ENCODE data around the gene ITPR2.
"Not testable (repeated sequence)": the region's sequence is repeated elsewhere in the genome, so short reads cannot be mapped to it uniquely, and the experiment has no call there.

The ITPR2 gene

GRCh38 chr12:26848156-26848825 is 15.3 kb upstream of the ITPR2 start:
- DNase-seq = peak; percentile 45

DNA sequence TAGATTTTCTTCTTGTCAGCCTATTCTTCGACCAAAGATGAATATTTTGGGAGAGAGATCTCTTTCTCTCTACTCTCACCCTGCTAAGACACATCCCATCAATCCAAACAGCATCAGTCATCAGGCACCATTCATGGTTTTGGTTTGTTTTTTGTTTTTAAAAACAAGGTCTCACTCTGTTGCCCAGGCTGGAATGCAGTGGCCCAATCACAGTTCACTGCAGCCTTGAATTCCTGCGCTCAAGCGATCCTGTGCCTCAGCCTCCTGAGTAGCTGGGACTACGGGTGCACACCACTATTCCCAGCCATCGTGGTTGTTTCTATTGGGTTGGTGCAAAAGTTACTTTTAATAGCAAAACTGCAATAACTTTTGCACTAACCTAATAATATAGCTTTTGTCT is 14.4 kb upstream of the ITPR2 start:
- DNase-seq = no peak

DNA sequence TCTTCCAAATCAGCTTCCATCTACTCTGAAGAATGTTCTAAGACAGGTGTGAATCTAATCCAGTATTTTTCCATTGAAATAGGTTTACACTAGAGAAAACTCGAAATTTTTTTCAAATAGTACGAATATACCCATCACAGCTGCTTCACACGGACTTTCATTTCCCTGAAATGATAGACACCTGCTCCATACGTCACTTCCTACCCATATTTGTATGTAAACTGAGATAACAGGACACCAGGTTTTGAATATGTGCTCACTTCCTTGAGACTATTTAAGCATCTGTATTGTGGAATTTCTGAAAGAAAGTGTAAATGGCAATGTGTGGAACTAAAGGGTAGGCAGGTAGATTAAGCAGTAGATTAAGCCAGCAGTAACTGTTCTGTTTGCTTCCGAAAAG is 13.4 kb upstream of the ITPR2 start:
- DNase-seq = no peak

DNA sequence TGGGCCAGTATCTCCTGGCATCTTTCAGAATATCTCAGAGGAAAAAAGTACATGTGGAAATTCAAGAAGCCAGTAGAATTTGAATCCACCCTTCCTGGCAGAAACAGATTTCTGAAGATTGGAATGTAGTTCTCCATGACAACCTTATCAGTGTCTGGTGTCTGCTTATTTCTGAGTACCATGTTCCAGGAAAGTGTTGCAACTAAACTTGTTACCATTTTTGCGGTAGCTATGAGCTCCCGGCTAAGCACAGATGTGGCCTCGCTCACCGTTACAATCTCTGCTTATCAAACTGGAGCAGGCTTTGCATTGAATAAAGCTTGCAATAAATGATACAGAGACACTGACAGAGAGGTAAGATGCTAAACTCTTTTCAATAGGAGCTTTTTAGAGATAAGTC is 13.0 kb upstream of the ITPR2 start:
- DNase-seq = no peak

DNA sequence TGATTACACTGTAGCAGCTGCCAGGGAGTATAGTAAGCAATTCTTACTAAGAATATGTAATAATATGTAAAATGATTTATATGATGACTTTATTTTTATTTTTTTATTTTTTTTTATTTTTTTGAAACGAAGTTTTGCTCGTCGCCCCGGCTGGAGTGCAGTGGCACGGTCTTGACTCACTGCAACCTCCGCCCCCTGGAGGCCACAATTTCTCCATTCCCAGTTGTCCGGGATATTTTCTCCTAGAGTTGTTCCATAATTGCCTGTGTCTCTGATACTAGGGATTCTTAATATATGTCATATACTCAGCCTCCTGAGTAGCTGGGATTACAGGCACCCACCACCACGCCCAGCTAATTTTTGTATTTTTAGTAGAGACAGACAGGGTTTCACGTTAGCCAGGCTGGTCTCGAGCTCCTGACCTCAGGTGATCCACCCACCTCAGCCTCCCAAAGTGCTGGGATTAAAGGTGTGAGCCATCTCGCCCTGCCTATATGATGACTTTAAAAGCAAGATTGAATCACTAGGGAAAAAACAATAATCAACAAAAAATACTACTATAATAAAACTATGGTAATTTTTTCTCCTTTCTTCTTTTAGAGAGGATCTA is 12.2 kb upstream of the ITPR2 start:
- peak; percentile 56 for DNase-seq

- DNase-seq = no peak
These were observed 10.3 kb upstream of the ITPR2 start for GRCh38 chr12:26843311-26843710.

- DNase-seq = no peak
These were observed 8.1 kb upstream of the ITPR2 start for GRCh38 chr12:26841085-26841484.

GRCh38 chr12:26839512-26839911 is 6.5 kb upstream of the ITPR2 start:
- DNase-seq = no peak

DNA sequence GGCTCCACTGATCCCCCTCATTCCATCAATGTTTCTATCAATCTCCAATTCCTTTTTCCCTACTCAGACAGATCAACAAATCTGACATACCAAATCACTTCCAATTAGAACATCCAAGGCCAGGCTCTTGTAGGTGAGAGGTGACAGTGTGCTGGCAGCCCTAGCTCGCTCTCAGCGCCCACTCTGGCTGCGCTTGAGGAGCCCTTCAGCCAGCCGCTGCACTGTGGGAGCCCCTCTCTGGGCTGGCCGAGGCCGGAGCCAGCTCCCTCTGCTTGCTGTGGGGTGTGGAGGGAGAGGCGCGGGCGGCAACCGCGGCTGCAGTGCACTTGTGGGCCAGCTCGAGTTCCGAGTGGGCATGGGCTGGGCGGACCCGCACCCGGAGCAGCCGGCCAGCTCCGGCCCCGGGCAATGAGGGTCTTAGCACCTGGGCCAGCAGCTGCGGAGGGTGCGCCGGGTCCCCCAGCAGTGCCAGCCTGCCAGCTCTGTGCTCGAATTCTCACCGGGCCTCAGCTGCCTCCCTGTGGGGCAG is 6.0 kb upstream of the ITPR2 start:
- DNase-seq = no peak

DNA sequence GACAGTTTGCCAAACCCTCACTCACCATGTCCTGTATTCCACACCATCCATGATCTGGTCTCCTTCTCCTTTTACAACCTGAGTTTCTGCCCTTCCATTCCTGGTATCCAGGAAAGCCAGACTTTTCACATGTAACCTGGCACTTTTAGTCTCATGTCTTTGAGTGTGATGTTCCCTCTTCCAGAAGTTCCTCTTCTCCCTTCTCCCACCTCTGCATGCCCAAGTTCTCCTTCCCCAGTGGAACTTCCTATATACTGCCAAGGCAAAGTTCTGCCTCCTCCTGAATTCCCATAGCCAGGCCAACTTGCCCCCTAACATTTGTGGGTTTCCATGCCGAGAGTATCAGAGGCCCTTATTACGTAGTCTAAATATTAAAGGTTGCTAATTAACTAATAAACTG is 3.2 kb upstream of the ITPR2 start:
- no peak for DNase-seq

DNA sequence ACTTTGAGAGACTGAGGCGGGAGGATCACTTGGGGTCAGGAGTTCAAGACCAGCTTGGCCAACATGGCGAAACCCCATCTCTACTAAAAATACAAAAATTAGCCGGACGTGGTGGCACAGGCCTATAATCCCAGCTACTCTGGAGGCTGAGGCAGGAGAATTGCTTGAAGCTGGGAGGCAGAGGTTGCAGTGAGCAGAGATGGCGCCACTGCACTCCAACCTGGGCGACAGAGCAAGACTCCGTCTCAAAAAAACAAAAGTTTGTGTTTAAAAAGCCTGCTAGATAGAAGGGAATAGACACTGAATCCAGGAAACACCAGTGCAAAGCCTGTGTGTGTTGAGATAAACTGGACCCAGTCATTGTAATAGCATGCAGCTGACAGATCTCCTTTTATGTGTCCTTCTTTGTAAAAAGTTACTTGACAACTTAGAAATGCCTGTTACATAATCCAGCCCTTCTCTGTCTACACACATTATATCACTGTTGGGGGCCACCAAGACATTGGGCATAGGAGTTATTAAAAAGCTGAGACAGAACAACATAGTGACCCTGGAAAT is 1.6 kb upstream of the ITPR2 start:
- DNase-seq = not testable (repeated sequence)

- DNase-seq = peak; percentile 55
These were observed 923 bp upstream of the ITPR2 start for GRCh38 chr12:26833743-26834490.

- DNase-seq = peak; percentile 87
These were observed 808 bp downstream of the ITPR2 start for GRCh38 chr12:26831951-26832821.

- DNase-seq = no peak
These were observed 2.0 kb downstream of the ITPR2 start for GRCh38 chr12:26830783-26831551.

DNA sequence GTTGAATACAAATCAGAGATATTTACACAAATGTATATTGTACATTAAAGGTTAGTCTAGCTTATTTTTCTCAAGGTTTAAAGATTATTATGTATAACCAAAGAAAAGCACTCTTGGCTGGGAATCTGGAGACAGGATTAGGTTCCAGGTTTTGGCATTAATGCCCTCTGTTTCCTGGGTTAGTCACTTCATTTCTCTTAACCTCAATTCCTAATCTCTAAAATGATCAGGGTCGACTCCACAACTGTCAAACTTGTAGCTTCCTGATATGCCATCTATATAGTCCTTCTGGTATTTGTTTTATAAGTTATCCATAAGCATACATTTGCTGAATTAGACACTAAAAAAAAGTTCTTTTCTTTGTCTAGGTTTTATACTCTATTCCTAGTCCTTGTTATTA is 2.6 kb downstream of the ITPR2 start:
- DNase-seq = no peak

- no peak for DNase-seq
These were observed 4.5 kb downstream of the ITPR2 start for GRCh38 chr12:26828280-26829073.

- no peak for DNase-seq
These were observed 6.6 kb downstream of the ITPR2 start for GRCh38 chr12:26826437-26826836.

DNA sequence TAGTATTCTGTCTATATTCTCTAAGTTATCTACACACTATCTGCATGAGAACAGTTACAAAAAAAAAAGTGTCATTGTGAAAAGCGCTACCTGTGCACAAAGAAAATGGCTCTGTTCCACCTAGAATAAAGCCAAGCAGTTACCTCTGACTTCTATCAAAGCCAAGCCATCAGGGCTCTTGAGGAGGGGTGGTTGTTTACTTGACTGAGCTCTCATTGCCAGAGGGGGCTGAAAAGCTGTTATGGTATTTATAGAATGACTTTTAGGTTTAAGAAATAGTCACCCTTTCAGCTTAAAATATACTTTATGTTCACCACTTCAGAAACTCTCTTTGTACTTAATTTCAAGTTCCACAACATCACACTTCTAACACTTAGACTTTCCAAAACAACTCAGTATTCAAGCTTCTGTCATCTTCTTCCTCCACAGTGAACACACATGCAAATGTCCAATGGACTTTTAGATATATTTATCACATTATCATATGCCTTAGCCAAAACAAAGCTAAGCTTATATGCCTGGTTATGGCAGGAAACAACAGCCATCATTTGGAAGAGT is 7.5 kb downstream of the ITPR2 start:
- no peak for DNase-seq

DNA sequence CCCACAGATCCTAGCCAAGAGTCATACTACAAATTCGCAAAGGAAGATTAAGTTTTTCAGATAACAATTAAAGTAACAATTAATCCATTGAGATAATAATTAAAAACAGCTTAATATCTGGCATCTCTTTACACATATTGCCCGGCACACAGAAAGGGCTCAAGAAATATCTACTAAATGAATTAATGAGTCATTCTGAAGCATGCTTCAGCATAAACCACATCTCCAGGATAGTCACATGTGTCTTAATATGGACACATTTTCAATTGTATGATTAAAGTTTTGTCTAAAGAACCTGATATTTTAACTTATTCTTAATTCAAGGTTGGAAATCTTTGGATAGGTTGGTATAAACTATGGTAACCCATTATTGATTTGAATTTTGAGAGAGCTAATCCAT is 9.6 kb downstream of the ITPR2 start:
- DNase-seq = peak; percentile 49

GRCh38 chr12:26822026-26822425 is 11.0 kb downstream of the ITPR2 start:
- DNase-seq = peak; percentile 16

Measured in HCEC 1CT (cell line).